ENCODE measurements around the gene USP44. TPM values are rescaled to one million over a fixed set of nuclear protein-coding genes. Genes with fewer than 3 reads are reported as not detected.
"Not testable (repeated sequence)": the region's sequence is repeated elsewhere in the genome, so short reads cannot be mapped to it uniquely, and the experiment has no call there.

USP44 gene
- total and polyA plus RNA-seq, 4 experiments from 2014 or later: 1.4 to 5.6 (median 3.8) TPM

GRCh38 chr12:95582230-95583058, 31.2 kb upstream of the USP44 start:
- CTCF ChIA-PET (ENCODE audit: partially characterized antibody): no interaction called here
- Histone ChIP-seq H3K27me3 (ENCODE audit: insufficient read depth, low read length) (no peaks in the 10 kb centered on the region), H3K27ac (ENCODE audit: low read depth, low read length) (no peak overlapping the region), H3K36me3 (ENCODE audit: insufficient read depth, low read length) (no peaks in the 10 kb centered on the region), H3K4me3 (ENCODE audit: low read length in 2 of 2) (no peak overlapping the region), H3K4me1 (ENCODE audit: insufficient read depth, low read length) (no peaks in the 10 kb centered on the region), H3K9me3 (ENCODE audit: control insufficient read depth in 1 of 2, low read length in 2 of 2) (no peaks in the 10 kb centered on the region)
- intact Hi-C loops (cut with micrococcal nuclease): no loop called here
- no peaks in the 10 kb centered on the region for H3K9me3 Mint-ChIP-seq
- H3K36me3 Mint-ChIP-seq: no peaks in the 10 kb centered on the region
- H3K4me3 Mint-ChIP-seq: no peak overlapping the region
- DNase-seq: no peak
- H3K27me3 Mint-ChIP-seq: peaks cover 4 to 16% of the 10 kb centered on the region in 2 donors
- no peaks in the 10 kb centered on the region for H3K4me1 Mint-ChIP-seq
- H3K27ac Mint-ChIP-seq: no peak overlapping the region
- POLR2A ChIA-PET (ENCODE audit: partially characterized antibody): interaction anchor here (0.6 kb wide), 1 partner anchor 21 kb away, joined by 3 read pairs; no protein-coding TSS in a partner anchor

- Histone ChIP-seq H3K36me3 (ENCODE audit: insufficient read depth, low read length) (no peaks in the 10 kb centered on the region), H3K4me3 (ENCODE audit: low read length in 2 of 2) (no peak overlapping the region), H3K27ac (ENCODE audit: low read depth, low read length) (no peak overlapping the region), H3K4me1 (ENCODE audit: insufficient read depth, low read length) (no peaks in the 10 kb centered on the region), H3K9me3 (ENCODE audit: control insufficient read depth in 1 of 2, low read length in 2 of 2) (no peaks in the 10 kb centered on the region), H3K27me3 (ENCODE audit: insufficient read depth, low read length) (no peaks in the 10 kb centered on the region)
- Mint-ChIP-seq H3K4me3 (no peak overlapping the region), H3K27ac (no peak overlapping the region), H3K4me1 (peaks cover 0 to 6% (median 0%) of the 10 kb centered on the region in 4 donors), H3K27me3 (peaks cover 9 to 13% of the 10 kb centered on the region in 2 donors), H3K9me3 (no peaks in the 10 kb centered on the region), H3K36me3 (no peaks in the 10 kb centered on the region)
- POLR2A ChIA-PET (ENCODE audit: partially characterized antibody): no interaction called here
- intact Hi-C loops (cut with micrococcal nuclease): no loop called here
- CTCF ChIA-PET (ENCODE audit: partially characterized antibody): no interaction called here
- no peak for DNase-seq
Observed at GRCh38 chr12:95577820-95578219, 26.5 kb upstream of the USP44 start.

- no peaks in the 10 kb centered on the region for H3K9me3 Mint-ChIP-seq
- no peaks in the 10 kb centered on the region for H3K36me3 Mint-ChIP-seq
- no peak overlapping the region for H3K4me3 Mint-ChIP-seq
- no peak overlapping the region for H3K27ac ChIP-seq (ENCODE audit: low read depth, low read length)
- H3K27me3 ChIP-seq (ENCODE audit: insufficient read depth, low read length): no peaks in the 10 kb centered on the region
- no peak for DNase-seq
- POLR2A ChIA-PET (ENCODE audit: partially characterized antibody): no interaction called here
- no peaks in the 10 kb centered on the region for H3K4me1 ChIP-seq (ENCODE audit: insufficient read depth, low read length)
- H3K36me3 ChIP-seq (ENCODE audit: insufficient read depth, low read length): no peaks in the 10 kb centered on the region
- H3K9me3 ChIP-seq (ENCODE audit: control insufficient read depth in 1 of 2, low read length in 2 of 2): no peaks in the 10 kb centered on the region
- H3K27me3 Mint-ChIP-seq: peaks cover 9 to 11% of the 10 kb centered on the region in 2 donors
- peaks cover 0 to 6% (median 0%) of the 10 kb centered on the region in 4 donors for H3K4me1 Mint-ChIP-seq
- intact Hi-C loops (cut with micrococcal nuclease): no loop called here
- CTCF ChIA-PET (ENCODE audit: partially characterized antibody): interaction anchor here (0.6 to 0.9 kb wide), 2 partner anchors 9 to 1456 kb away, joined by 3 to 4 read pairs; no protein-coding TSS in a partner anchor
- no peak overlapping the region for H3K27ac Mint-ChIP-seq
- no peak overlapping the region for H3K4me3 ChIP-seq (ENCODE audit: low read length in 2 of 2)
Observed at GRCh38 chr12:95574799-95575452, 23.6 kb upstream of the USP44 start.

- no peaks in the 10 kb centered on the region for H3K36me3 ChIP-seq (ENCODE audit: insufficient read depth, low read length)
- no peaks in the 10 kb centered on the region for H3K27me3 ChIP-seq (ENCODE audit: insufficient read depth, low read length)
- H3K4me3 ChIP-seq (ENCODE audit: low read length in 2 of 2): no peak overlapping the region
- Mint-ChIP-seq H3K27ac (peak overlapping the region in 2 of 7 donors; percentile 29 to 39), H3K27me3 (peaks cover 9 to 10% of the 10 kb centered on the region in 2 donors), H3K4me1 (peaks cover 0 to 6% (median 0%) of the 10 kb centered on the region in 4 donors), H3K4me3 (peak overlapping the region in 1 of 8 donors; percentile 12), H3K9me3 (no peaks in the 10 kb centered on the region), H3K36me3 (no peaks in the 10 kb centered on the region)
- ChIA-PET CTCF (ENCODE audit: partially characterized antibody) (no interaction called here), POLR2A (ENCODE audit: partially characterized antibody) (no interaction called here)
- H3K9me3 ChIP-seq (ENCODE audit: control insufficient read depth in 1 of 2, low read length in 2 of 2): no peaks in the 10 kb centered on the region
- intact Hi-C loops (cut with micrococcal nuclease): no loop called here
- no peaks in the 10 kb centered on the region for H3K4me1 ChIP-seq (ENCODE audit: insufficient read depth, low read length)
- DNase-seq: no peak
- H3K27ac ChIP-seq (ENCODE audit: low read depth, low read length): no peak overlapping the region
Observed at GRCh38 chr12:95573951-95574576, 22.8 kb upstream of the USP44 start.

GRCh38 chr12:95571369-95571768, 20.1 kb upstream of the USP44 start:
- H3K27ac ChIP-seq (ENCODE audit: low read depth, low read length): no peak overlapping the region
- H3K4me1 ChIP-seq (ENCODE audit: insufficient read depth, low read length): no peaks in the 10 kb centered on the region
- H3K36me3 ChIP-seq (ENCODE audit: insufficient read depth, low read length): no peaks in the 10 kb centered on the region
- ChIA-PET POLR2A (ENCODE audit: partially characterized antibody) (no interaction called here), CTCF (ENCODE audit: partially characterized antibody) (interaction anchor here (1.3 kb wide), 1 partner anchor 11 kb away, joined by 3 read pairs; no protein-coding TSS in a partner anchor)
- H3K4me1 Mint-ChIP-seq: peaks cover 0 to 12% (median 4%) of the 10 kb centered on the region in 4 donors
- no peak for DNase-seq
- intact Hi-C loops (cut with micrococcal nuclease): no loop called here
- no peak overlapping the region for H3K4me3 ChIP-seq (ENCODE audit: low read length in 2 of 2)
- no peaks in the 10 kb centered on the region for H3K9me3 ChIP-seq (ENCODE audit: control insufficient read depth in 1 of 2, low read length in 2 of 2)
- peaks cover 0 to 1% (median 0%) of the 10 kb centered on the region in 8 donors for H3K9me3 Mint-ChIP-seq
- H3K27ac Mint-ChIP-seq: peak overlapping the region in 1 of 7 donors; percentile 20
- H3K27me3 ChIP-seq (ENCODE audit: insufficient read depth, low read length): no peaks in the 10 kb centered on the region
- no peaks in the 10 kb centered on the region for H3K36me3 Mint-ChIP-seq
- no peak overlapping the region for H3K4me3 Mint-ChIP-seq
- peaks cover 0 to 9% of the 10 kb centered on the region in 2 donors for H3K27me3 Mint-ChIP-seq

- H3K4me1 Mint-ChIP-seq; H3K27ac Mint-ChIP-seq; H3K4me3 ChIP-seq (ENCODE audit: low read length in 2 of 2); H3K36me3 ChIP-seq (ENCODE audit: insufficient read depth, low read length); H3K27me3 ChIP-seq (ENCODE audit: insufficient read depth, low read length); DNase-seq; H3K9me3 Mint-ChIP-seq; POLR2A ChIA-PET (ENCODE audit: partially characterized antibody); H3K36me3 Mint-ChIP-seq; H3K27ac ChIP-seq (ENCODE audit: low read depth, low read length); H3K9me3 ChIP-seq (ENCODE audit: control insufficient read depth in 1 of 2, low read length in 2 of 2); H3K4me1 ChIP-seq (ENCODE audit: insufficient read depth, low read length); H3K27me3 Mint-ChIP-seq; intact Hi-C loops (cut with micrococcal nuclease): not testable (repeated sequence)
- H3K4me3 Mint-ChIP-seq: peak overlapping the region in 1 of 8 donors; percentile 29
- CTCF ChIA-PET (ENCODE audit: partially characterized antibody): interaction anchor here (1.1 kb wide), 1 partner anchor 20 kb away, joined by 3 read pairs; no protein-coding TSS in a partner anchor
Observed at GRCh38 chr12:95568045-95568444, 16.8 kb upstream of the USP44 start.

GRCh38 chr12:95557625-95558024, 6.3 kb upstream of the USP44 start:
- H3K27ac Mint-ChIP-seq: no peak overlapping the region
- Histone ChIP-seq H3K36me3 (ENCODE audit: insufficient read depth, low read length) (no peaks in the 10 kb centered on the region), H3K4me3 (ENCODE audit: low read length in 2 of 2) (no peak overlapping the region), H3K9me3 (ENCODE audit: control insufficient read depth in 1 of 2, low read length in 2 of 2) (no peaks in the 10 kb centered on the region), H3K27me3 (ENCODE audit: insufficient read depth, low read length) (no peaks in the 10 kb centered on the region), H3K4me1 (ENCODE audit: insufficient read depth, low read length) (no peaks in the 10 kb centered on the region), H3K27ac (ENCODE audit: low read depth, low read length) (no peak overlapping the region)
- H3K4me3 Mint-ChIP-seq: no peak overlapping the region
- intact Hi-C loops (cut with micrococcal nuclease): no loop called here
- H3K36me3 Mint-ChIP-seq: no peaks in the 10 kb centered on the region
- peaks cover 0 to 8% (median under 1%) of the 10 kb centered on the region in 4 donors for H3K4me1 Mint-ChIP-seq
- CTCF ChIA-PET (ENCODE audit: partially characterized antibody): interaction anchor here (1.3 to 1.5 kb wide), 2 partner anchors 10 to 22 kb away, joined by 3 read pairs; no protein-coding TSS in a partner anchor
- DNase-seq: no peak
- no peaks in the 10 kb centered on the region for H3K9me3 Mint-ChIP-seq
- H3K27me3 Mint-ChIP-seq: peaks cover 3% of the 10 kb centered on the region in 2 donors
- POLR2A ChIA-PET (ENCODE audit: partially characterized antibody): no interaction called here

All from CD4-positive, alpha-beta memory T cell (primary cell).